EH (cell line): ENCODE measurements around the gene GARNL3.

Source experiments
- DNase-seq: peaks from one replicate; pipeline ENCODE4 v3.0.0-alpha.2; 2015; ENCODE audit warnings: low read depth

The GARNL3 gene

DNA sequence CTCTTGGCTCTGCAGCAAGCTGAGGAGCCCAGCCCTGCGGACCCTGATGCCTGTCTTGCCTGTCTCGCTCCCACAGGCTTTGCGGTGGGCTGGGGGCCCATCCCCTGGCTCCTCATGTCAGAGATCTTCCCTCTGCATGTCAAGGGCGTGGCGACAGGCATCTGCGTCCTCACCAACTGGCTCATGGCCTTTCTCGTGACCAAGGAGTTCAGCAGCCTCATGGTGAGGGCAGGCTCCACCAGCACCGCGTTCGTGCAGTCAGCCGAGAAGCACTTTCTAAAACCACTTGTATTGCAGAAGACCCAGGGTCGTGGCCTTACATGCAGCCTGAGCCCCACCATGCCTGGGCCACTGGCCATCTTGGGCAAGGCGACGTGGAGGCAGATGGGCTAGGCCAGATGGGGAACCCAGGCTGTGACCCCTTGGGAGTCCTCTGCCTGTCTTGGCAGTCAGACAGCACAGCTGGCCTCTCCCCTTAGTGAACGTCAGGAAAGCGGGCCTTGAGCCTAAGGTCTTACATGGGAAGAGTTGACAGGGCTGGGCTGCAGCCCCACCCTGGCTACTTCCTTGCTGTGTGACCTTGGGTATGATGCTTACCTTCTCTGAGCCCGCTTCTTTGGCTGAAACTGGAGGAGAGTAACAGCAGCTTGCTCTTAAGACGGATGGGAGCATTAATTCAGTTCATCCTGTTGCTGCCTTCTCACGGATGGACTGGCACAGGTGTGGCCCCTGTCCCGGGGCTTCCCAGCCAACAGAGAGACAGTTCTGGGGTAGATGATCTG lies 141.0 kb downstream of the GARNL3 start:
- no peak for DNase-seq

DNA sequence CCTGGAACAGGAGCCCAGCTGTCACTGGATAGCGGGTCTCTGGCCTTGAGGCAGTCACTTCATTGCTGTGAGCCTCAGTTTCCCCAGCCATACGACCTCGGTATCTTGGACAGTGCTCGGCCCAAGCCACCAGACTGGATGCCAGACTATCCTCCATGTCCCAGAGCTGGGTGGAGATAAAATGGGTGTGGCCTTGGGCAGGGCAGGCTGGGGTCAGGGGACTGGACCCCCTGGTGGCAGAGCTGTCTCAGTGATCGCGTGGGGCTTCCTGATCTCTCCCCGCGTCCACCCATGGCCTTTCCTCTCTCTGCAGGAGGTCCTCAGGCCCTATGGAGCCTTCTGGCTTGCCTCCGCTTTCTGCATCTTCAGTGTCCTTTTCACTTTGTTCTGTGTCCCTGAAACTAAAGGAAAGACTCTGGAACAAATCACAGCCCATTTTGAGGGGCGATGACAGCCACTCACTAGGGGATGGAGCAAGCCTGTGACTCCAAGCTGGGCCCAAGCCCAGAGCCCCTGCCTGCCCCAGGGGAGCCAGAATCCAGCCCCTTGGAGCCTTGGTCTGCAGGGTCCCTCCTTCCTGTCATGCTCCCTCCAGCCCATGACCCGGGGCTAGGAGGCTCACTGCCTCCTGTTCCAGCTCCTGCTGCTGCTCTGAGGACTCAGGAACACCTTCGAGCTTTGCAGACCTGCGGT lies 142.4 kb downstream of the GARNL3 start:
- DNase-seq: no peak

DNA sequence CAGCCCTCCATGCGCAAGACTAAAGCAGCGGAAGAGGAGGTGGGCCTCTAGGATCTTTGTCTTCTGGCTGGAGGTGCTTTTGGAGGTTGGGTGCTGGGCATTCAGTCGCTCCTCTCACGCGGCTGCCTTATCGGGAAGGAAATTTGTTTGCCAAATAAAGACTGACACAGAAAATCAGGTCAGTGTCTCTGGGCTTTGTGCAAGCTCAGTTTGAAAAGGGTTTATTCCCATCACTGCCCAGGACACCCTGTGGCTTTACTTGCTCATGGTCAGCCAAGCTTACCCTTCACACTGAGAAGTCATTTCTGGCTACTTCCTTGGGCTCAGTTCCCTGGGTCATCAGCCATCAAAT lies 142.9 kb downstream of the GARNL3 start:
- DNase-seq: no peak

DNA sequence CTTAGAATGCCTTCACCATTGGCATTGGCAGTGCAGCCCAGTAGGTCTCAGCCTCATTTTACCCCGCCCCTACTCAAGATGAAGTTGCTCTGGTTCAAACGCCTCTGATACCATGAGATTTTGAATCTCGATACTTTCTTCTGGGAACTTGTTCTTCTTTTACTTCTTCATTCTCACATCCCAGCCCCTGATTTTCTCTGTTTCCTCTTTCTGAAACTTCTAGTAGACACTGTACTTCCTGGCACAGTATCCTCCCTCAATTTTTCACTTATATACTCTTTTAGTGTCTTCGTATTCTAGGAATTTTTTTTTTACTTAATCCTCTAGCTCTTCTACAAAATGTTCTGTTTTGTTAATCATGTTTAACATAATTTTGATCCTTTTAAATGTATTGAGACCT lies 146.5 kb downstream of the GARNL3 start:
- no peak for DNase-seq

DNA sequence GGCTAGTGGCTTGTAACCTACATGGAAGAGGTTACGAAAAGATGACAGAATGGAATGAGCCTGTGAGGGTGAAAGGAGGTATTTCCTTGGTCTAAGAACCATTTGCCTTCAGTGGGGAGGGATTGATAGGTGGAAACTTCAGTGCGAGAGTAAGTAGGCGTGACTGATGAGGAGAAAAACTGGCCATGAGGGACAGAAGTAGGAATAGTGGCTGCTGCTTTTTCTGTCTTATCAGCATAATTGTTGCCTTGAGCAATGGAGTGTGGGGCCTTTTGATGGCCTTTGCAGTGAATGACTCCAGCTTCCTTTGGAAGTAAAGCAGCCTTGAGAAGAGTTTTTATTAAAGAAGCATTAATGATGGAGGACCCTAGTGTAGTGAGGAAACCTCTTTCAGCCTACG lies 150.6 kb downstream of the GARNL3 start:
- DNase-seq: no peak

DNA sequence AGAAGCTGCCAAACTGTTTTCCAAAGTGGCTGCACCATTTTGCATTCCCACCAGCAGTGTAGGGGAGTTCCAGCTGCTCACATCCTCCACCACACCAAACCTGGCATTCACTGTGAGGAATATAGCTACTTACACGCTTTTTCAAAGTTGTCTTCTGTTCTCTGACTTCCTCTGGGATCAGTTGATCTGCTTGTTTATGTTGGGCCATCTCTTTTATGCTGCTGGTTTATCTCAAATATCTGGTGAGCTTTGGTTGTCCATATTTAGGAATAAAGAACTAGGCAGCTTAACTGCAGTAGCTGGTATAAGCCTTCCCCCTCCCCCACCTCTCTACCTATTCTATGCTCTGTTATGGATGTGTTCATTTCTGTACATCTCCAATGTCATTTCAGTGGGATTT lies 151.1 kb downstream of the GARNL3 start:
- no peak for DNase-seq

DNA sequence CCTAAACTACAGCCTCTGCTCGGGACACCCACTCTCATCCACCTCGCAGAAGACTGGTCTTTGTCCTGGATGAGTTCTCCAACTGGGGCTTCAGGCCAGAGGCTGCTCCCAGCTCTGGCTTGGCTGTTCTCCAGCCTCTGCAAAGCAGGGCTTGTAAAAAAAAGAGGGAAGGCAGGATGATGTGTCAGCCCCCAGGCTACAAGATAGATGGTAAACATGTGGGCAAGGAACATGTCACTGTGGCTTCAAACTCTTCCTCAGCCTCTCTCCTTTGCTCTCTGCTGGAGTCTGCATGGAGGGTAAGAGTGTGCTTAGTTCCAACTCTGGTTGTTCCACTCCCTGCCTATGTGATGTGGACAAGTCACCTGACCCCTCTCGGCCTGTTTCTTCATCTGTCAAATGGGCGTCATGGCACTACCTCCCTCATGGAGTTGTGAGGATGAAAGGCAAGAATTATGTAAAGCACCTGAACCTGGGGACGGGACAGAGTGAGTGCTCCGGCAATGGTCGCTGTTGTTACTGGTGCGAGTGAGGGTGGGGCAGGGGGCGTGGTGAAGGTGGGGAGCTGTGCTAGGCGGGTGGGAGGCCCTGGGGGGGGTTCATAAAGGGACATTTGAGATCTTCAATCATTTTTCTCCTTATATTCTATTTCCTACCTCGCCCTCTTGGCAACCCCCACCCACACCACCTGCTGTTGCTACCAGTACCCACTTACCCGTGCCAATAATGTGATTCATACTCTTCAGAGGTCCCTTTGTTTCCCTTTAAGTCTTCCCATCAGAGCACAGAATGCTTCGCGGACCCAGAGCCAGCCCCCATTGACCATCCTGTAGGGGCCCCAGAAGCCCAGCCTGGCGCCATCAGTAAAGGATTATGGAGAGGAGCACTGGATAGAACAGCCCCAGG lies 152.8 kb downstream of the GARNL3 start:
- DNase-seq: peak; percentile 98

DNA sequence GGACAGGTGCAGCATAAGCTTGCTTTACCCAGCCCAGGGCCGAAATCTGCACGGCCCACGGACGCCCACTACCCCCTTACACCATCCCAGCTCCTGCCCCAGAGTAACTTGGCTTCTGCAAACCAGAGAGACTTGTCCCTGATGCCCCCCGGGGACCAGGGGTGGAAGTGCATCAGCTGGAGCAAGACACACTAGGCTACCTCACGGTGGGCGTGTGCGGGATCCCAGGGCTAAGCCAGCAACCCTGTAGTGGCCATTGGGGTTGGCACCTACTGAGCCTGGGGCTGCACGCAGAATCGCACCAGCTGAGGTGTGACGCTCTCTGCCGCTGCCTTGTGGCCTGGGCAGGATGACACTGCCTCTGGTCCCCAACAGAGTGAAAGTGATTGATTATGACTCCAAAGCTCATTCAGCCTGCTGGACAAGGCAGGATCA lies 153.5 kb downstream of the GARNL3 start:
- no peak for DNase-seq

DNA sequence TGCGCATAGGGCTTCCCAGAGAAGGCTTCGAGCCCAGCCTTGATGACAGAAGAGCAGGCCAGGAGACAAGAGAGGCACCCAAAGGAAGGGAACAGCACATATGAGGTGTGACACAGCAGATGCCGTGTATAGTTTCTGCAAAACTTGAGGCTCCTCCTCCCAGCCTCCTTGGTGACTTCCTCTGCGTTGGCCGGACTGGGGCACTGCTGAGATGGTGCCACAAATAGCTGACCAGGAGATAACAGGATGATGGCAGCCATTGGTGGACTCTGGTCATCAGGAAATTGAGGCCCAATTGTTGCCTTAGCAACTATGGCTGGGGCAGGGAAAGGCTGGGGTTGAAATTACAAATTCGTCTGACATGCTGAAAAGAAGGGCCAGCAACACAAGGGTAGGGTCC lies 154.8 kb downstream of the GARNL3 start:
- no peak for DNase-seq

DNA sequence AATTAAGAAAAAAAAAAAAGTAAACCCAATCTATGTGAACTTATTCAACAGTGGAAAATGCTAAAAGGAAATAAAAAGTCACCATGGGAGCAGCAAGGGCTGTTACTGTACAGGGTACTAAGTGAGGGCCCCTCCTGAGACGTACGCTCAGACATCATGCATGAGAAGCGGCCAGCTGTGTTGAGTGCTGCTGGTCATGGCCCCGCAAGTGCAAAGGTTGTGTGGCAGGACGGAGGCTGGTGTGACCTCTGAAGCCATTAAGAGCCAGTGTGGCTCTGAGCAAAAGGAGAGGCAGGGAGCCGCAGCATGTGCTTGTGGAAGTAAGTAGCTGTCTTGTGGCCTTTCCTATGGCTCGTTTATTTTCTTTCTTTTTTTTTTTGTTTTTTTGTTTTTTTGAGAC lies 156.5 kb downstream of the GARNL3 start:
- DNase-seq: no peak

DNA sequence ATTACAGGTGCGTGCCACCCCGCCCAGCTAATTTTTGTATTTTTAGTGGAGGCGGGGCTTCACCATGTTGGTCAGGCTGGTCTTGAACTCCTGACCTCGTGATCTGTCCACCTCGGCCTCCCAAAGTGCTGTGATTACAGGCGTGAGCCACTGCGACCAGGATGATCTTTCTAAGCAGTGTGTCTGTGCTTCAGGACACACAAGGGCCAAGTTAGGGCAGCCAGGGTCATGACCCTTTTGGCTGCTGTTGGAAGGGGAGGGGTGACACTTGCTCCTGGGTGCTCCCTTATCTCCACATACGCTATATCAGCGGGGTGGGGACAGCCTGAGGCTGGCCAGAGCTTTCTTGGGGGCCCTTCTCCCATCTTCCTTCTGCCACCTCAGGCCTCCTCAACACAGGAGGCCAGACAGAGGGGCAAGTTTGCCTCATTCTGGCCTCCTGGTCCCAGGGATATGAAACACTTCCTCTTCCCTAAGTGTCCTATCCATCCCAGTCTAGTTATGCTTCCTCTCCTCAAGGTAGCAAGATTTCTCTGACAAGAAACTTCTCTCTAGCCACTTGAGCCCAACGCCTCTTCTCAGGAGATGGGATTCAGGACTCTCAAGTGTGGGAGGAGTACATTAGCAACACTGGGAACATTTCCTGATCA lies 157.7 kb downstream of the GARNL3 start:
- DNase-seq: no peak

DNA sequence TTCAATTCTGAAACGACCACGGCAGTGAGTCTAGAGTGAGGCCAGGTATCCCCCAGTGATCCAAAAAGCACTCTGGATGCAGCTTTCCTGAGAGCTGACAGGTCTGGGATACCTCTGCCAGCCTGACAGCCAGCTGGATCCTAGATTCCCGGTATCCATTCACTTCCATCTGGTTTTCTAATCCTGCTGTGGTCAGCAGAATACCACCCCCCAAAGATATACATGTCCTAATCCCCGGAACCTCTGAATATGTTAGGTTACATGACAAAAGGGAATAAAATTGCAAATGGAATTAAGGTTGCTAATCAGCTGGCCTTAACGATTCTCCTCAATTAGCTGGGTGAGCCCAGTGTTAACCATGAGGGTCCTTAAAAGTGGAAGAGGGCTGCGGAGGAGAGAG lies 158.2 kb downstream of the GARNL3 start:
- DNase-seq: no peak

DNA sequence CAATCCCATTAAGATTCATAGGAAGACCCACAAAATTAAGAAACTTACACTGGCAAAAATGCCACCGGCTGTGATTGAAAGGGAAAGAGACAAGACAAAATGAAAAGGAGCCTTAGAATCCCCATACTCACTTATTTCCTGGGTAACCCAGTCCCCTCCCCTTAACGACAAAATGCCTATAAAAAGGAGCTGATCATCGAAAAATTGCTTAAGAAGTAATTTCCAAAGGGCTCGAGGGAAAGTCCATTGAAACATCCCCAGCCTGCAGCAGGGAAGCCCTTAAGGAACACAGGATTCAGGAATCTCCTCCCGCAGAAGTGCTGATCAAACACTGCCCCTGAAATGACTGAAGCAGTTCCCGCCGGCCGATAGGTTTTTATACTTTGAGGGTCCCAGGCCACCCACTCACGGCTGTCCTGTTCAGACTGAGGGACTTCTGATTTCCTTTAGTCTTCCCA lies 158.9 kb downstream of the GARNL3 start:
- no peak for DNase-seq

DNA sequence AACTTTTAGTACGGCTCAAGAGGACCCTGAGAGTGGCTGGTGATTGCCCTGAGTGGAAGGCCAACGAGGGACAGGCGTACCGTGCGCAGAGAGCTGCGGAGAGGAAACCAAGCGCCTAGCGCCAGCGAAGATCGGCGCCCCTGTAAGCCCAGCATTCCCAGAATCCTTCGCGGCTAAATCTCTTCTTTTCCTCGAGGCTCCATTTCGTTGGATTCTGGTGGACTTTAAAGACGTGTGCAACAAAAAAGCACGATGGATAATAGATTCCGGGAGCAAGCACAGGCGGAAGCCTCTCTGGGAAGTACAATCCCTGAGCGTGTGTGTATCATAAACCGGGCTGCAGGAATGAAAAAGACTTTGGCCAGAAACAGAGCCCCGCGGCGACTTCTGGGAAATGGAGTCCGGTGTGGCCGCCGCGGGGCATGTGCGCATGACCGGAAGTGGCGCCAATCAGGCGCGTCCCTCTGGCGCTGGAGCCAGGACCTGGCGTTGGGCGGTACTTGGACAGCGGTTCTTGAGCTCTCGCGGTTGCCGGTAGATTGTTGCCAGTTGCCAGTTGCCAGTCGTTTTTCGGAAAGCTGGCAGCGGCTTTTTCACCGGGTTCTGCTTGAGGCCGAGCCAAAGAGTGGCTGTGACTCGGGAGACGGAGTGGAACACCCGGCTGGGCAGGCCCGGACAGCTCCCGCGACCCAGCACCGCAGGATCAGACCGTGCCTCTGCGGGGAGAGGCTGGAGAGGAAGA lies 159.5 kb downstream of the GARNL3 start, which contains the start of gene ZNF79:
TSS of gene ZNF79 (plus strand) at position 449 of the 742 bp plus-strand sequence. CDS start 406 bp downstream, outside the sequence.
- DNase-seq: peak; percentile 92

DNA sequence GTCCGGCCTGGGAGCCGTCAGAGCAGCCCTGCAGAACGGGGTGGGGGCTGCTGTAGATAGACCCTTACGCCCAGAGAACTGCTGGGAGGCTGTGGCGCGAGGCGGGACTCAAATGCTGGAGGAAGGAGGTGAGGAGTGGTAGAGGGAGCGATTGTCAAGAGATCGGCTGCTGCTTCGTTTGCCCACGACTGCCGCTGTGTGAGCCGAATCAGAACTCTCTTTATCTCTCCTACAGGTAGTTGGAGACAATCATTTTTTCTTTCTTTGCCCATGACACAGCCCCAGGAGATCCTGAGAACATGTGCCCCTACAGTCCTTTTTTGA lies 160.1 kb downstream of the GARNL3 start:
- DNase-seq: no peak

DNA sequence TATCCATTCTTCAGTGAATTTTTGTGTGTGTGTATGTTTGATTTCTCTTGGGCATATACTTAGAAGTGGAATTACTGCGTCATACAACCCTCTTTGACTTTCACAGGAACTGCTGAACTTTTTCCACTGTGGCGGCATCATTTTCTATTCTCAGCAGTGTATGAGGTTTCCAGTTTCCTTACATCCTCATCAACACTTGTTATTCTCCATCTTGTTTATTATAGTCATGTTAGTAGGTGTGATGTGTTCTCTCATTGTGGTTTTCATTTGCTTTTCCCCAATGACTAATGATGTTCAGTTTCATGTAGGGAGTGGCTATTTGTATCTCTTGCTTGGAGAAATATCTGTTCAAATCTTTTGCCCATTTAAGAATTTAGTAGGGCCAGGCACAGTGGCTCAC lies 162.2 kb downstream of the GARNL3 start:
- no peak for DNase-seq

DNA sequence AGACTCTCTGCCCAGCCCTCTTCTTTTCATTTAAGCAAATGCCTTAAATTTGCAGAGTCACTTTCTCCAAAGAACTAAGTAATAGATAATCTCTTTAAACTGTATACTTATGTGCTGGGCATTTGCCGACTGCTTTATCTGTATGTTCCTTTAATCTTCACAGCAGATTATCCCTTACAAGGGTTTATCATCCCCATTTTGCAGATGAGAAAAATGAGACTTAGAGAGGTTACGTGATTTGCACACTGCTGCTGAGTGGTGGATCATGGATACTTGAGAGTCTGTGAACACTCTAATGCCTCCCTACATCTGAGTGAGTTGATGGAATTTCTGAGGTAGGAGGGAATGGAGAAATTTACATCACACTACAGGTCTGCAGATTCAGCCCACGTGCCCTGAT lies 163.8 kb downstream of the GARNL3 start:
- DNase-seq: no peak

DNA sequence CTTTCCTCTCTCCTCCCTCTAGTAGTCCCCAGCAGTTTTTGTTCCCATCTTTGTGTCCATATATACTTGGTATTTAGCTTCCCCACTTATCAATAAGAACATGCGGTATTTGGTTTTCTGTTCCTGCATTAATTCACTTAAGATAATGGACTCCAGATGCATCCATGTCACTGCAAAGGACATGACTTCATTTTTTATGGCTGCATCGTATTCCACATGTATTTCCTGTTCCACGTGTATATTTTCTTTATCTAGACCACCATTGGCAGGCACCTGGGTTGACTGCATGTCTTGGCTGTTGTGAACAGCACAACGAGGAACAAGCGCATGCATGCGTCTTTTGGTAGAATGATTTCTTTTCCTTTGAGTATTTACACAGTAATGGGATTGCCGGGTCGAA lies 165.8 kb downstream of the GARNL3 start:
- DNase-seq: no peak

DNA sequence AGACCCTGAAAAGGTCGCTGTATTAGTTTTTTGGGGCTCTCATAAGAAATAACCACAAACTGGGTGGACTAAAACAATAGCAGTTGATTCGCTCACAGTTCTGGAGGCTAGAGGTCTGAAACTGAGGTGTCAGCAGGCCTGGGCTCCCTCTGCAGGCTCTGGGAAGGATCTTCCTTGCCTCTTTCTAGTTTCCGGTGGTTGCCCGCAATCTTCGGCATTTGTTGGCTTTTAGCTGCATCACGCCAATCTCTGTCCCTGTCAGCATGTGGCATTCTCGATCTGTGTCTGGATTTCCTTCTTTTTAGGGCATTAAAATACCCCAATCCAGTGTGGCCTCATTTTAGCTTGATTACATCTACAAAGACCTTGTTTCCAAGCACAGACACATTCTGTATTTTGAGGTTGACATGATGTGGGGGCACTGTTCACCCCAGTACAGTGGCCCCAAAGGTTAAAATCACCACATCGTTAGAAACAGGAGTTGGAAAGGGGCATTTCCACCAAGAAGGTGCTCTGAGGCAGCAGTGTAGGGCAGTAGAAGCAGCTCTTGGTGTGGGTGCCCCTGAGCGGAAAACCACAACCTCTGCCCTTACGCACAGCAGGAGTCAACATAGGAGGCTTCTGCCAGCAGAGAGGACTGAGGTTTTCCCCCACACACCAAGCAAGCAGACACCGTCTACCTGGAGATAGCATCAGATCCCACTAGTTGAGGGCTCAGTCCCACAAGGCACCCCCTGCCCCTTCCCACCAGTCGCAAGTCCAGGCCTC lies 173.1 kb downstream of the GARNL3 start:
- DNase-seq: no peak

DNA sequence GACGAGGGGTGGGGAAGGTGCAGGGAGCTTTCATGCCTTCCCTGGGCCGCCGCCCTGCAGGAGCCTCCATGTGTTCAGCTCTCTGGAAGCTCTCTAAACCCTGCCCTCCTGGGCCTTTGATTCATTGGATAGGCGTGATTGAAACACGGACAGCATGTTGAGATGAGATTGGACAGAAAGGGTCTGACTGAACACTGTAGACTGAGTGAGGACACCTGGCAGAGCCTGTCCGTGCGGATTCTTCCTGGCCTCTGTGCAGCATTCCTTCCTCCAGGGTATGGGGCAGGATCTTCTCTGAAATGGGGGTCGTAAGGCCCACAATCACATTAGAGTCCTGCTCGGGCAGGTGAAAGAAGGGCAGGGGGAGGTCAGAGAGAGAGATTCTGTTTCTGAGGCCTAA lies 173.8 kb downstream of the GARNL3 start:
- no peak for DNase-seq
